Transverse colon (tissue), 4 donors: ENCODE measurements around the gene PUDP. TPM values are rescaled to one million over a fixed set of nuclear protein-coding genes. Genes with fewer than 3 reads are reported as not detected.

Source experiments
- DNase-seq: peaks from one replicate; pipeline ENCODE4 v3.0.0-alpha.2; 2019
- H3K27ac ChIP-seq, 4 donors: fragments of 200-600 bp; sonication (generic); 2 replicates each; pipeline ENCODE4 v1.5.1; 2016 to 2018; ENCODE audit warnings: inconsistent platforms in 4 of 4
- H3K27me3 ChIP-seq: fragments of 200-600 bp; sonication (generic); 2 replicates; pipeline ENCODE4 v1.5.1; 2017; ENCODE audit warnings: inconsistent platforms
- H3K36me3 ChIP-seq, 4 donors: fragments of 200-600 bp; sonication (generic); 2 replicates each; pipeline ENCODE4 v1.5.1; 2017 to 2019; ENCODE audit warnings: inconsistent platforms in 4 of 4
- H3K4me1 ChIP-seq, 4 donors: fragments of 200-600 bp; sonication (generic); 2 replicates each; pipeline ENCODE4 v1.5.1; 2017 to 2020; ENCODE audit warnings: inconsistent platforms in 4 of 4
- H3K4me3 ChIP-seq, 4 donors: fragments of 200-600 bp; sonication (generic); 1 replicate in 1 of 4; 2 replicates in 3 of 4; pipeline versions ENCODE4 v1.5.1 to v1.6.1; 2017 to 2019; ENCODE audit warnings: inconsistent platforms in 4 of 4
- H3K9me3 ChIP-seq, 2 donors: fragments of 200-600 bp; sonication (generic); 2 replicates each; pipeline ENCODE4 v1.5.1; 2017 to 2019; ENCODE audit warnings: inconsistent platforms in 2 of 2
- CTCF ChIP-seq, 5 experiments: fragments of 200-600 bp in 3 of 5; fragments of 450-650 bp in 2 of 5; sonication (generic) in 3 of 5; IDR thresholded peaks; 1 replicate in 2 of 5; 2 replicates in 3 of 5; pipeline ENCODE4 v1.5.1; 2016 to 2017; ENCODE audit warnings: antibody characterized with exemption in 5 of 5, inconsistent platforms in 3 of 5, mild to moderate bottlenecking in 2 of 5, moderate library complexity in 1 of 5
- EP300 ChIP-seq: sonication (generic); formaldehyde crosslinking; IDR thresholded peaks from one replicate; pipeline ENCODE4 v1.6.1; 2017; ENCODE audit warnings: antibody characterized with exemption, low read depth
- POLR2A ChIP-seq: fragments of 450-650 bp; IDR thresholded peaks from one replicate; pipeline ENCODE4 v1.6.1; 2016; ENCODE audit warnings: antibody characterized with exemption, mild to moderate bottlenecking, moderate library complexity
- POLR2AphosphoS5 ChIP-seq, 3 donors: sonication (generic); formaldehyde crosslinking; IDR thresholded peaks; one replicate each; pipeline ENCODE4 v1.6.1; 2016; ENCODE audit warnings: antibody characterized with exemption in 3 of 3
- WGBS, 2 donors: methylation state at CpG; one replicate each; pipeline ENCODE4 v1.1.5; 2018; ENCODE audit warnings: low coverage in 1 of 2; 5-methylcytosine and 5-hydroxymethylcytosine counted together
- in situ Hi-C, 4 donors: fragments of 200-750 bp; cut with MboI; loops; one replicate each; pipeline versions ENCODE4 v1.15.0 to v1.15.1; 2017; ENCODE audit warnings: low sequenced_read_pairs in 3 of 4, low pct_ligation_motif_present in 1 of 4, low pct_unique_long_range_greater_than_20kb in 1 of 4
- intact Hi-C: fragments of 100-400 bp; cut with DNase I; formaldehyde crosslinking; loops from one replicate; pipeline ENCODE4 v1.15.1; 2023; ENCODE audit warnings: low total_unique reads
- total RNA-seq, 4 donors: library from RNA; depleted of rRNA; stranded (reverse); fragments of >200 nt; gene quantifications; one replicate each; pipeline ENCODE4 v1.1.0, GENCODE V29; 2016

The PUDP gene
- total RNA-seq, 4 donors from 2014 or later, result 3.7 to 31.9 (median 23.3) TPM

GRCh38 chrX:7077241-7078230 lies 70.4 kb downstream of the PUDP start:
- Histone ChIP-seq H3K4me3 (no peak overlapping the region), H3K27ac (no peak overlapping the region), H3K9me3 (no peaks in the 10 kb centered on the region), H3K27me3 (no peaks in the 10 kb centered on the region), H3K4me1 (peaks cover 0 to 3% (median 0%) of the 10 kb centered on the region in 4 donors), H3K36me3 (no peaks in the 10 kb centered on the region)
- TF ChIP-seq EP300, result no peak
- TF ChIP-seq POLR2A, result no peak
- TF ChIP-seq POLR2AphosphoS5 (IDR thresholded peaks at IDR 0.05), result no peak
- no peak for TF ChIP-seq CTCF (IDR thresholded peaks at IDR 0.05)
- DNase-seq, result no peak
- in situ Hi-C loops (no loop called here), intact Hi-C loops (no loop called here)
- WGBS, 2 donors, result 90 to 100% methylated on average over 1 to 23 of the region's 23 CpGs

GRCh38 chrX:7076245-7076661 lies 71.7 kb downstream of the PUDP start:
- Histone ChIP-seq H3K27me3 (no peaks in the 10 kb centered on the region), H3K36me3 (no peaks in the 10 kb centered on the region), H3K9me3 (no peaks in the 10 kb centered on the region), H3K4me1 (peaks cover 0 to 3% (median 0%) of the 10 kb centered on the region in 4 donors), H3K27ac (no peak overlapping the region), H3K4me3 (no peak overlapping the region)
- in situ Hi-C loops, result no loop called here
- WGBS, 2 donors, result 92% methylated on average over 12 of the region's 12 CpGs; no CpG with 5 or more reads in 1 of the 2 donors
- intact Hi-C loops, result no loop called here
- no peak for DNase-seq
- TF ChIP-seq EP300 (no peak), CTCF (IDR thresholded peaks at IDR 0.05) (no peak), POLR2AphosphoS5 (IDR thresholded peaks at IDR 0.05) (no peak), POLR2A (no peak)

- DNase-seq, result no peak
- intact Hi-C loops, result no loop called here
- in situ Hi-C loops, result no loop called here
- TF ChIP-seq POLR2AphosphoS5 (IDR thresholded peaks at IDR 0.05), result no peak
- no peak for TF ChIP-seq POLR2A
- TF ChIP-seq CTCF (IDR thresholded peaks at IDR 0.05), result no peak
- TF ChIP-seq EP300, result no peak
- Histone ChIP-seq H3K4me3 (no peak overlapping the region), H3K27ac (peak overlapping the region in 3 of 4 donors; percentile 16 to 42 (median 27)), H3K36me3 (no peaks in the 10 kb centered on the region), H3K9me3 (no peaks in the 10 kb centered on the region), H3K27me3 (no peaks in the 10 kb centered on the region), H3K4me1 (peaks cover 0 to 3% (median 0%) of the 10 kb centered on the region in 4 donors)
- WGBS, 2 donors, result 50% methylated on average over 1 of the region's 1 CpG; no CpG with 5 or more reads in 1 of the 2 donors
Observed at GRCh38 chrX:7074908-7075204, 73.1 kb downstream of the PUDP start.

GRCh38 chrX:7074148-7074907 lies 73.6 kb downstream of the PUDP start:
- Histone ChIP-seq H3K9me3 (no peaks in the 10 kb centered on the region), H3K4me1 (peaks cover 0 to 3% (median 0%) of the 10 kb centered on the region in 4 donors), H3K36me3 (no peaks in the 10 kb centered on the region), H3K27me3 (no peaks in the 10 kb centered on the region), H3K4me3 (no peak overlapping the region), H3K27ac (peak overlapping the region in 3 of 4 donors; percentile 16 to 42 (median 39))
- intact Hi-C loops, result no loop called here
- TF ChIP-seq CTCF (IDR thresholded peaks at IDR 0.05), result no peak
- no peak for TF ChIP-seq POLR2A
- TF ChIP-seq POLR2AphosphoS5 (IDR thresholded peaks at IDR 0.05), result no peak
- WGBS, 2 donors, result 54 to 60% methylated on average over 1 to 9 of the region's 9 CpGs
- DNase-seq, result no peak
- in situ Hi-C loops, result no loop called here
